GM21381 (cell line): ENCODE measurements around the gene C2orf92.

Source experiments
- ATAC-seq: cut with Tn5 transposase; IDR thresholded peaks from one replicate; pipeline ENCODE4 v1.9.1; 2021; ENCODE audit warnings: mild to moderate bottlenecking, moderate library complexity; ENCODE audit not compliant: unreplicated experiment

Gene C2orf92

DNA sequence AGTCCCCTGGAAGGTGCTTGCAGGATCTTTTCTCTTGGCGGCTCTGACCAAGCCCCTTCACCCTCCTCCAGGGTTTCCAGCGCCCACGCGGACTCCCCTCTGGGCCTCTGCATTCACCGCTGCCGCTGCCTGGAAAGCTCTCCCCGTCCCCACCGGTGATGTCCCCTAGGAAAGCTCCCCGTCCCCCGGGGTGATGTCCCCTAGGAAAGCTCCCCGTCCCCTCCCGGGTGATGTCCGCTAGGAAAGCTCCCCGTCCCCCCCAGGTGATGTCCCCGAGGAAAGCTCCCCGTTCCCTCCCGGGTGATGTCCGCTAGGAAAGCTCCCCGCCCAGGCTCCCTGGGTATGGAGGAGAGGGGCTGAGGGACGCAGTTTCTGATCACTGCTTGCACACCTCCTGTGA lies 71.7 kb downstream of the C2orf92 start:
- no peak for ATAC-seq

DNA sequence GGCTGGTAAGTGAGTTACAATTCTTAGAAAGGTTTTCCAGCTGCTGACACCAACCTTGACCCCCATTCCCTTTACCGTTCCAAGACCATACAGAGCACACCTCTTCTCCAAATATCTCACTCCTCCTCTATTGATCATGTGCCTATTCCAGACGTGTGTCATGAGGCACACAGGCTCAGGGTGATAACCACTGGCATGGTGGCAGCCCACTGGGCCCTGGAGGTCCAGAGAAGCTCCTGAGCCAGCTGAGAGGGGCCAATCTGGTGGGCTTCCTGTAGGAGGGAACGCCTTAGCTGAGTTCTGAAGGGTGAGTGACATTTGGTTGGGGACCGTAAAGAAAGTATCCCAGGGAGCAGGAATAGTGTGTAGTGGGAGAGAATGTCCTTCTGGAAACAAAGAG lies 72.2 kb downstream of the C2orf92 start:
- ATAC-seq = no peak

DNA sequence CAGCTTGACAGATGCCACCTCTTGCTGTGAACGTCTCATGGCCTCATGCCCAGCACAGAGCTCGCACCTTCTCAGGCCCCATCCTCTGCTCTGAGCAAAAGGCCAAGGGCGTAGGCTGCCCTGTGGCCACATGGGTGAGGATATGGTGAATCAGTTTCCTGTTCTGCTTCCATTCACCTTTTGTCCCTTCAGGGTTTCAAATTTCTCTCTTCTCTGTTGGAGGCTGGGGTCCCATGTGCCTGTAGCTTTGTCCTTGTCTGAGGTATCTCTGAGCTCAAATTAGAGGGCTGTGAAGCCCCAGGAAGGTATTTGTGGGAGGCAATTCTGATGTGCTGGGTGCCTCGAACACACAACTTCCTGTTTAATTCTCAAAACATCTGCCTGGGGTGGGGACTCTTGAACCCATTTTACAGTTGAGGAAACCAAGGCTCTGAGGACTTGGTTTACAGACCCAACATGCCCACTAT lies 72.9 kb downstream of the C2orf92 start:
- ATAC-seq = no peak

DNA sequence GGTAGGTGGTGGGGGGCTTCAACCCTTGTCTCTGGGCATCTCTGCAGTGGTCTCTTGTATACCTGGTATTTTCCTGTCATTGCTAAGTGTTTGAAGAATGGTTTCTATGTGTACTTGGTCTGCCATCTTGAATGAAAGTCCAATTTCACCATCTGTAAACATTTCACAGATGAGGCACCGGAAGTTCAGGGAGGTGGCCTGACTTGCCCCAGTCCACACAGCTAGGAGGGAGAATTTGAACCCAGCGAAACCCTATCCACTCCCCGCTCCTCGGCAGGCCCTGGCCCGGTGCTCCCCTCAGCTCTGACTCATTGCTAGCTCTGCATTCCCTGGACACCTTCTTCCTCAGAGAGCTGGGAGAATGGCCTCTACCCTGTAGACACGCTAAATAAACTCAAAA lies 74.4 kb downstream of the C2orf92 start:
- no peak for ATAC-seq

DNA sequence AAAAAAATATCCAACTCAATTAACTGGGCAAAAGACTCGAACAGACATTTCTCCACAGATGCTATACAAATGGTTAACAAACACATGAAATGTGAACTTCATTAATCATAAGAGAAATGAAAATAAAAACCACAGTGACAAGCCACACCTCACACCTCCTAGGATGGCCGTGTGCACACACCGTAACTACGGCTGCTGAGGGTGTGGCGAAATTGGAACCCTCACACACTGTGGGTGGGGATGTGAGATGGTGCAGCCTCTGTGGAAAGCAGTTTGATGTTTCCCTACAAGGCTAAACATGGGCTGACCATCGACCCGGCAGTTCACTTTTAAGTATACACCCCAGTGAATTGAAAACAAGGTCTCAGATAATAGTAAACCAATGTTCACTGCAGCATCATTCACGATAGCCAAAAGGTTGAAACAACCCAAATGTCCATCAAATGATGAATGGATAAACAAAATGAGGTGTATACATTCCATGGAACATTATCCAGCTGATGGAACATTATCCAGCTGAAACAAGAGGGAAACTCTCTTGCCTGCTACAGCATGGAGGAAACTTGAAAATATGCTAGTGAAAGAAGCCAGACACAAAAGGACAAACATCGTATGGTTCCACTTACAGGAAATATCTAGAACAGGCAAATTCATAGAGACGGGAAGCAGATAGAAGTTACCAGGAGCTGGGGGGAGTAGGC lies 76.1 kb downstream of the C2orf92 start:
- peak; percentile 75 for ATAC-seq

DNA sequence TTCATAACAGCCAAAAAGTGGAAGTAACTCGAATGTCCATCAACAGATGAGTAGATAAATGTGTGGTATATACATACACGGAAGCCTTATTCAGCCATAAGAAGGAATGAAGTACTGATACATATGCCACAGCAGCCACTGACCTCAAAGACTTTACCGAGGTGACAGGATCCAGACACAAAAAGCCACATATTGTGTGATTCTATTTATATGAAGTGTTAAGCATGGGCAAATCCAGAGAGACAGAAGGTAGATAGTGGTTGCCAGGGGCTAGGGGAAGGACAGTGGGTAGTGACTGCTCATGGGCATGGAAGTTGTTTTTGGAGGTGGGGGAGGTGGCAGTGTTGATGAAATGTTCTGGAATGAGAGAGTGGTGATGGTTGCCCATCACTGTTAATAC lies 77.8 kb downstream of the C2orf92 start:
- ATAC-seq = no peak

DNA sequence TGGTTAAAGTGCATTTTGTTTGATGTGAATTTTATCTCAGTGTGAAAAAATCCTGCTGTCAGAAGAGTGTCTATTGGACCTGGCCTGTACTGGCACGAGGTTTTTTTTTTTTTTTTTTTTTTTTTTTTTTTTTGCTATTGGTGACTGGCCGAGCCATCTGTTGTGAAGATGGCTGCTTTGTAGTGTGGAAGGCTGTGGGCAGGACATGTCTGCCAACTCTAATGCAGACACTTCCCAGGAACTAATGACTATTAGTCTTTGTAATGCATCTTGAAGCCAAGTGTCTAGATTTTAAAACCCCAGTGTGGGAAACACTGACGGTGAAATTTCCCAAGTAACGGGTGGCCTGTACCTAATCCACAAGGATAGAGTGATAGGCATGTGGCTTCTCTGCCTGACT lies 78.2 kb downstream of the C2orf92 start:
- ATAC-seq = no peak

DNA sequence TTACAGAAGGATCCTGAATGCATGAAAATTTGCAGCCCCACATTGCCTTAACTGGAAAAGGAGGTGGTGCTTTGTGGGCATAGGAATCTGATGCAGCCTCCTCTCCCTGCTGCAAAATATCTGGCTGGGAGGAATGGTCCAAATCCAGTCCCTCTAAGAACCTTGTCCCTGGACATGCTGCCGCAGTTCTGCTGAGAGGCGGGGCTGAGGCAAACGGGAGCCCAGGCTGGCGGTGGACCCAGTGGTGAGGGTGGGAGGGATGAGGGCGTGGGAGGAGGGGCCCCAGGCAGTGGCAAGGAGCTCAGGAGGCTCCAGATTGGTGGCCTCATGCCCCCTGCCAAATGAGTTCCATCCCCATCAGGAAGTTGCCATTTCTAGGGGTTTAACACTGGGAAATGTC lies 80.1 kb downstream of the C2orf92 start:
- no peak for ATAC-seq

DNA sequence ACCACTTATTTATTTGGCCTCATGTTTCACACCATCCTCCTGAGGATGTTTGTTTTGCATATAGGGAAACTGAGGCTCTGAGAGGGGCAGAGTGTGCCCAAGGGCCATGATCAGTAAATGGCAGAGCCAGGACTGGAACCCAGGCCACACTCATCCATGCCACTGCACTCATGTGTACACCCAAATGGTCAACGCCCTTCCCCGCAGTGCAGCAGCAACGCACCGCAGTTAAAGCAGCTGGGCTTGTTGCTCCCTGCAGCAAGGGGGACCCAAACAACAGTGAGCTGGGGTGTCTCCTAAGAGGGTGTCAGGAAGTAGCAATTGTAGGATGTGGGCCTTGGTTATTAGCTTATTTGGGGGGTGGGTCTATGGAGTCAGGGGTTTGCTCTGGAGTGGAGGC lies 80.5 kb downstream of the C2orf92 start:
- ATAC-seq = no peak

DNA sequence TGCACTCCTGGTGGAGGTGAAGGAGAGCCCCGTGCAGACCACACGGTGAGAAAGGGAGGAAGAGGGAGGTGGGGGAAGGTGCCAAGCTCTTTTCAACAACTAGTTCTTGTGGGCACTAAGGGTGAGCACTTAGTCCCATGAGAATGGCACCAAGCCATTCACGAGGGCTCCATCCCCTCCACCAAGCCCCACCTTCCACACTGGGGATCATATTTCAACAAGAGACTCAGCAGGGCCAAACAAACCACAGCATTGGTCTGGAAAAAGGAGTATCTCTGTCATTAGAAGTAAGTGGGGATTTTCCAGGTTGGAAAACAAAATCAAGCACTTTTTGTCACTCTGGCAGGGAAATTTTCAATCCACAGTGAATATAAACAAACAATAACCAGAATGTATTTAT lies 82.2 kb downstream of the C2orf92 start:
- ATAC-seq = no peak
